GM12878 (cell line): Measurements from ENCODE around the gene CYTIP. TPM values are rescaled to one million over a fixed set of nuclear protein-coding genes. Genes with fewer than 3 reads are reported as not detected.
A peak's percentile ranks its signal among the peaks of the same experiment; 100 is the strongest.

Source experiments
- CBX3 ChIP-seq: fragments of 200-600 bp; sonication (generic); IDR thresholded peaks from 2 replicates; pipeline ENCODE4 v1.6.1; 2016; ENCODE audit warnings: low read depth, borderline replicate concordance
- CTCF ChIP-seq, 3 experiments: IDR thresholded peaks in 2 of 3; conservative IDR thresholded peaks in 1 of 3; 2 replicates each; pipeline ENCODE4 v1.5.1; 2011; ENCODE audit warnings: low read depth in 3 of 3, low read length in 3 of 3, mild to moderate bottlenecking in 3 of 3, control low read depth in 2 of 3, moderate library complexity in 2 of 3, inconsistent platforms in 1 of 3, mixed read lengths in 1 of 3; ENCODE audit not compliant: control insufficient read depth in 2 of 3, insufficient read depth in 1 of 3; ENCODE audit errors: extremely low read depth in 1 of 3
- CUX1 ChIP-seq: IDR thresholded peaks from 2 replicates; pipeline ENCODE4 v1.6.1; 2012; ENCODE audit warnings: improper control_type of control experiment, low read depth, low read length; ENCODE audit not compliant: insufficient replicate concordance
- ESRRA ChIP-seq: IDR thresholded peaks from 2 replicates; pipeline ENCODE4 v1.6.1; 2012; ENCODE audit warnings: mild to moderate bottlenecking, low read length, improper control_type of control experiment
- FOS ChIP-seq: IDR thresholded peaks from 3 replicates; pipeline ENCODE4 v1.6.1; 2011; ENCODE audit warnings: borderline replicate concordance; ENCODE audit not compliant: insufficient read length; ENCODE audit errors: extremely low read depth
- HDGF ChIP-seq: fragments of 450-650 bp; IDR thresholded peaks from 2 replicates; pipeline ENCODE4 v1.6.1; 2016; ENCODE audit warnings: antibody characterized with exemption
- IRF4 ChIP-seq: IDR thresholded peaks from 2 replicates; pipeline ENCODE4 v1.6.1; 2011; ENCODE audit warnings: low read depth, low read length
- MLLT1 ChIP-seq: fragments of 450-650 bp; IDR thresholded peaks from 2 replicates; pipeline ENCODE4 v1.6.1; 2016; ENCODE audit warnings: mild to moderate bottlenecking
- NFYB ChIP-seq: IDR thresholded peaks from 2 replicates; pipeline ENCODE4 v1.6.1; 2011; ENCODE audit warnings: low read depth, mild to moderate bottlenecking, low read length, improper control_type of control experiment, moderate library complexity; ENCODE audit not compliant: insufficient read depth
- POLR2A ChIP-seq: IDR thresholded peaks from 2 replicates; pipeline ENCODE4 v1.6.1; 2011; ENCODE audit warnings: low read depth, mild to moderate bottlenecking, low read length
- POU2F2 ChIP-seq: IDR thresholded peaks from 3 replicates; pipeline ENCODE4 v1.6.1; 2011; ENCODE audit warnings: low read depth, mild to moderate bottlenecking, low read length, borderline replicate concordance
- SMAD5 ChIP-seq: IDR thresholded peaks from 2 replicates; pipeline ENCODE4 v1.6.1; 2016; ENCODE audit warnings: antibody characterized with exemption, low read depth
- SREBF2 ChIP-seq: IDR thresholded peaks from 2 replicates; pipeline ENCODE4 v1.6.1; 2012; ENCODE audit warnings: mild to moderate bottlenecking, low read length
- TCF3 ChIP-seq: IDR thresholded peaks from 2 replicates; pipeline ENCODE4 v1.6.1; 2012; ENCODE audit warnings: low read depth, mild to moderate bottlenecking, low read length, borderline replicate concordance; ENCODE audit not compliant: insufficient read depth
- ZNF24 ChIP-seq: fragments of 450-650 bp; IDR thresholded peaks from 2 replicates; pipeline ENCODE4 v1.6.1; 2017; ENCODE audit warnings: antibody characterized with exemption, mild to moderate bottlenecking
- ZNF384 ChIP-seq: IDR thresholded peaks from 2 replicates; pipeline ENCODE4 v1.6.1; 2012; ENCODE audit warnings: low read depth, mild to moderate bottlenecking, low read length, improper control_type of control experiment, borderline replicate concordance
- ZNF687 ChIP-seq: fragments of 450-650 bp; IDR thresholded peaks from 2 replicates; pipeline ENCODE4 v1.6.1; 2017; ENCODE audit warnings: mild to moderate bottlenecking, moderate library complexity
- ZZZ3 ChIP-seq: IDR thresholded peaks from 2 replicates; pipeline ENCODE4 v1.6.1; 2011; ENCODE audit warnings: low read depth; ENCODE audit not compliant: control insufficient read depth, insufficient read length
- polyA plus RNA-seq, 11 experiments: library from polyadenylated mRNA; depleted of rRNA in 4 of 11; unstranded in 6 of 11; stranded (reverse) in 5 of 11; fragments of >200 nt; fragmentation: Nextera tagmentation in 4 of 11; fragmentation: Illumina TruSeq in 1 of 11; extraction: Ambion mirVana in 4 of 11; extraction: Trizol in 1 of 11; gene quantifications; 1 replicate in 1 of 11; 2 replicates in 10 of 11; pipeline versions ENCODE4 v1.2.1 to v1.2.3, GENCODE V29; 2011 to 2016; ENCODE audit warnings: inconsistent platforms in 2 of 11, missing spikeins in 2 of 11, low read depth in 1 of 11
- total RNA-seq, 4 experiments: library from RNA; depleted of rRNA in 3 of 4; stranded (reverse); fragments of >200 nt in 3 of 4; fragmentation: Illumina TruSeq in 1 of 4; extraction: Trizol in 1 of 4; gene quantifications; 2 replicates each; pipeline versions ENCODE4 v1.2.1 to v1.2.3, GENCODE V29; 2013 to 2021

The CYTIP gene
- total and polyA plus RNA-seq, 10 of the 15 experiments (the other 5 are each of a cell fraction or from before 2014, with no cell fraction given) = 55.1 to 178 (median 73.4) TPM

- TF ChIP-seq ZNF687 = no peak
- no peak for TF ChIP-seq MLLT1
- TF ChIP-seq CTCF (IDR thresholded peaks at IDR 0.05 in 2 of 3, conservative IDR thresholded peaks at IDR 0.05 in 1 of 3; ENCODE audit: control insufficient read depth in 2 of 3, extremely low read depth in 1 of 3, insufficient read depth in 1 of 3, low read depth in 3 of 3, low read length in 3 of 3) = peak; percentile 79 to 93 (median 82); a peak in 5 of 6 replicates
- no peak for TF ChIP-seq SREBF2
- no peak for TF ChIP-seq SMAD5
- no peak for TF ChIP-seq ESRRA
- TF ChIP-seq HDGF = no peak
- no peak for TF ChIP-seq ZNF384
- no peak for TF ChIP-seq POLR2A
- 0 out of 2 replicates have a peak, but pooled peaks have one; percentile 26 for TF ChIP-seq IRF4
- TF ChIP-seq CUX1 = no peak
- no peak for TF ChIP-seq NFYB
- no peak for TF ChIP-seq CBX3
- no peak for TF ChIP-seq ZZZ3
- 0 out of 2 replicates have a peak, but pooled peaks have one; percentile 45 for TF ChIP-seq TCF3
- peak; percentile 93; the same call in 2 of the 3 replicates for TF ChIP-seq POU2F2
- TF ChIP-seq FOS = no peak
- TF ChIP-seq ZNF24 = no peak
Measured at GRCh38 chr2:157492189-157492773, 48.4 kb upstream of the CYTIP start (continued).
